Testis (tissue), 2 donors: ENCODE results near the gene SMCO1.

Source experiments
- POLR2A ChIP-seq: fragments of 450-650 bp; IDR thresholded peaks from one replicate; pipeline ENCODE4 v1.6.1; 2017; ENCODE audit warnings: antibody characterized with exemption, mild to moderate bottlenecking, moderate library complexity
- TF ChIP-seq, protein P1 (sequence below), 3 experiments: fragments of 450-650 bp in 2 of 3; fragments of 200-600 bp in 1 of 3; sonication (generic) in 1 of 3; IDR thresholded peaks; one replicate each; pipeline ENCODE4 v1.5.1; 2016 to 2019; ENCODE audit warnings: antibody characterized with exemption in 3 of 3, mild to moderate bottlenecking in 2 of 3, moderate library complexity in 1 of 3

- TF ChIP-seq, protein P1, sequence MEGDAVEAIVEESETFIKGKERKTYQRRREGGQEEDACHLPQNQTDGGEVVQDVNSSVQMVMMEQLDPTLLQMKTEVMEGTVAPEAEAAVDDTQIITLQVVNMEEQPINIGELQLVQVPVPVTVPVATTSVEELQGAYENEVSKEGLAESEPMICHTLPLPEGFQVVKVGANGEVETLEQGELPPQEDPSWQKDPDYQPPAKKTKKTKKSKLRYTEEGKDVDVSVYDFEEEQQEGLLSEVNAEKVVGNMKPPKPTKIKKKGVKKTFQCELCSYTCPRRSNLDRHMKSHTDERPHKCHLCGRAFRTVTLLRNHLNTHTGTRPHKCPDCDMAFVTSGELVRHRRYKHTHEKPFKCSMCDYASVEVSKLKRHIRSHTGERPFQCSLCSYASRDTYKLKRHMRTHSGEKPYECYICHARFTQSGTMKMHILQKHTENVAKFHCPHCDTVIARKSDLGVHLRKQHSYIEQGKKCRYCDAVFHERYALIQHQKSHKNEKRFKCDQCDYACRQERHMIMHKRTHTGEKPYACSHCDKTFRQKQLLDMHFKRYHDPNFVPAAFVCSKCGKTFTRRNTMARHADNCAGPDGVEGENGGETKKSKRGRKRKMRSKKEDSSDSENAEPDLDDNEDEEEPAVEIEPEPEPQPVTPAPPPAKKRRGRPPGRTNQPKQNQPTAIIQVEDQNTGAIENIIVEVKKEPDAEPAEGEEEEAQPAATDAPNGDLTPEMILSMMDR (IDR thresholded peaks at IDR 0.05): no peak
- TF ChIP-seq POLR2A: no peak
Observed at GRCh38 chr3:196517919-196518318, 2.8 kb upstream of the SMCO1 start.
